C4-2B (cell line): ENCODE data around the gene ZNF609.
"Not testable (repeated sequence)": the region's sequence is repeated elsewhere in the genome, so short reads cannot be mapped to it uniquely, and the experiment has no call there.

Experiments used
- H3K27ac ChIP-seq: fragments of 450-650 bp; 2 replicates; pipeline ENCODE4 v1.5.1; 2017
- ZFX ChIP-seq: fragments of 450-650 bp; IDR thresholded peaks from 2 replicates; pipeline ENCODE4 v1.6.1; 2017
- TF ChIP-seq, protein P1 (sequence below): fragments of 450-650 bp; conservative IDR thresholded peaks from 2 replicates; pipeline ENCODE4 v1.5.1; 2017; ENCODE audit warnings: mild to moderate bottlenecking

ZNF609 gene

DNA sequence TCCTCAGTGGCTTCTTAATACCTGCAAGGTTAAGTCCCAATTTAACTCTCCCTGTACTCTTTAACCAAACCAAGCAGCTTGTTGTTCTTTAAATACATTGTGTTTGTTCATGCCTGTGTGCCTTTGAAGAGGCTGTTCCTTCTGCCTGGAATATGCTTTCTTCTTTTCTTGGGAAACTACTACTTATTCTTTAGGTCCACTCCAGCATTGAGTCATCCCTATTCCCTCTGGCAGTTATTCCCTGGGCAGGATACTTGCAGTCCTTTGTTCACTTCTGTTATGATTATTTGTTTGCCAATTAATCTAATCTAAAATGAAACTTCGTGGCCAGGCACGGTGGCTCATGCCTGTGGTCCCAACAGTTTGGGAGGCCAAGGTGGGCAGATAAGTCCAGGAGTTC, 139.3 kb downstream of the ZNF609 start:
- TF ChIP-seq, protein P1, sequence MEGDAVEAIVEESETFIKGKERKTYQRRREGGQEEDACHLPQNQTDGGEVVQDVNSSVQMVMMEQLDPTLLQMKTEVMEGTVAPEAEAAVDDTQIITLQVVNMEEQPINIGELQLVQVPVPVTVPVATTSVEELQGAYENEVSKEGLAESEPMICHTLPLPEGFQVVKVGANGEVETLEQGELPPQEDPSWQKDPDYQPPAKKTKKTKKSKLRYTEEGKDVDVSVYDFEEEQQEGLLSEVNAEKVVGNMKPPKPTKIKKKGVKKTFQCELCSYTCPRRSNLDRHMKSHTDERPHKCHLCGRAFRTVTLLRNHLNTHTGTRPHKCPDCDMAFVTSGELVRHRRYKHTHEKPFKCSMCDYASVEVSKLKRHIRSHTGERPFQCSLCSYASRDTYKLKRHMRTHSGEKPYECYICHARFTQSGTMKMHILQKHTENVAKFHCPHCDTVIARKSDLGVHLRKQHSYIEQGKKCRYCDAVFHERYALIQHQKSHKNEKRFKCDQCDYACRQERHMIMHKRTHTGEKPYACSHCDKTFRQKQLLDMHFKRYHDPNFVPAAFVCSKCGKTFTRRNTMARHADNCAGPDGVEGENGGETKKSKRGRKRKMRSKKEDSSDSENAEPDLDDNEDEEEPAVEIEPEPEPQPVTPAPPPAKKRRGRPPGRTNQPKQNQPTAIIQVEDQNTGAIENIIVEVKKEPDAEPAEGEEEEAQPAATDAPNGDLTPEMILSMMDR: no peak
- no peak for TF ChIP-seq ZFX
- no peak overlapping the region for H3K27ac ChIP-seq

DNA sequence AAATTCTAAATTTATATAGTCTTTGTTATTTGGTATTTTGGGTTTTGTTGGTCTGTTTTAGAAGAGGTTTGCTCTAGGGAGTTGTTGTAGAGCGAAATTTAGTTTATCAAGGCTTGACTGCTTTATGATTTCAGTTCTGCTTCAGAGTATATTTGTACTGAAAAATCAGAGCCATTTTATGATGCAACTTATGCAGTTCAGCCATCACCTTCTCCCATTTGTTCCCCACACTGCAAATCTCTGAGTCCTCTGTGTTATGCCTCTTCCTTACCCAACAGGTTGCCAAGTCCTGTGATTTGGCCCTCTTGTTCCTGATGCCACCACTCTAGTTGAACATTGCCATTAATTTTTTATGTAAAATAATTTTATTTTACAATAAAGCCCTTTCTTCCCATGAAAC, 140.4 kb downstream of the ZNF609 start:
- H3K27ac ChIP-seq: no peak overlapping the region

DNA sequence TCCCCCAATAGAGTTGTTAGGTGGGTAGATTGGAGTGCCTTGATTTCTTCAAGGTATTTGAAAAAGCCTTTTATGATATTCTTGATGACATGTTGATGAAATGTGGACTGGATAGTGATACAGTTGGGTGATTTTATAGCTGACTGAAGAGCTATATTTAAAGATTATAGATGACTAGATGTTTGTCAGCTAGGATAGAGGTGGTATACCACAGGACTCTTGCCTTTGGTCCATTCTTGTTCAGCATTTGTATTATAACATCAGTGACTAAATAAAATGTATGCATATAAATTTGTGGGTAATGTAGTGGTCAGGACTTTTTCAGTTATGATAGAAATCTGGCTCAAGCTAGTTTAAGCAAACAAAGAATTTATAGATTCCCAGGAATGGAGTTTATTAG, 143.9 kb downstream of the ZNF609 start:
- no peak overlapping the region for H3K27ac ChIP-seq
- TF ChIP-seq, protein P1: no peak
- TF ChIP-seq ZFX: no peak

More for the DNA sequence above, 140.4 kb downstream of the ZNF609 start:
- no peak for TF ChIP-seq ZFX
- TF ChIP-seq, protein P1: no peak

DNA sequence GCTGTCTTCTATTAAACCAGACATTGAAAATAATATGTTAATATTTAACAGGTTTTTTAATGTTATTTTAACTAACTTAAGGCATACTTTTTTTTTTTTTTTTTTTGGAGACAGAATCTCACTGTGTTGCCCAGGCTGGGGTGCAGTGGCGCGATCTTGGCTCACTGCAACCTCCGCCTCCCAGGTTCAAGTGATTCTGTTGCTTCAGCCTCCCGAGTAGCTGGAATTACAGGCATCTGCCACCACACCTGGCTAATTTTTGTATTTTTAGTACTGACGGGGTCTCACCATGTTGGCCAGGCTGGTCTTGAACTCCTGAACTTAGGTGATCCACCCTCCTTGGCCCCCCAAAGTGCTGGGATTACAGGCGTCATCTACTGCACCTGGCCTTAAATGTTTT, 147.0 kb downstream of the ZNF609 start:
- H3K27ac ChIP-seq: not testable (repeated sequence)

DNA sequence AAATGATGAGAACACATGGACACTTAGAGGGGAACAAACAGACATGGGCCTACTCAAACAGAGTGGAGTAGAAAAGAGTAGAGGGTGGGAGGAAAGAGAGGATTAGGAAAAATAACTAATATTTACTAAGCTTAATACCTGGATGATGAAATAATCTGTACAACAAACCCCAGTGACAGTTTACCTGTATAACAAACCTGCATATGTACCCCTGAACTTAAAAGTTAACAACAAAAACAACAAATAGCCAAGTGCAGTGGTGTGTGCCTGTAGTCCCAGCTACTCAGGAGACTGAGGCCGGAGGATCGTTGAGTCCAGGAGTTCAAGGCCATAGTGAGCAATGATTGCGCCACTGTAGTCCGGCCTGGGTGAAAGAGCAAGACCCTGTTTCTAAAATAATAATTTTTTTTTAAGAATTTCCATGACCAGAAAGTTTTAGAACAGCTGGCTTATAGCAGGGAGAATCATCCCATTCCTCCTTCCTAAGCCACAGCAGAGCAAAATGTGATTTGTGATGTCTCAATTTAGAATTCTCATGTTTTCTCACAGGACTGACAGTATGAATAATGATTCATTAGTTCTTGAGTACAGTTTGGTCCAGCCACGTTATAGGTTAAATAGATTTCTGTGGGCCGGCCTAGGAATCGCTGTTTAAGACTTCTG, 150.0 kb downstream of the ZNF609 start:
- no peak overlapping the region for H3K27ac ChIP-seq
- TF ChIP-seq, protein P1: no peak

DNA sequence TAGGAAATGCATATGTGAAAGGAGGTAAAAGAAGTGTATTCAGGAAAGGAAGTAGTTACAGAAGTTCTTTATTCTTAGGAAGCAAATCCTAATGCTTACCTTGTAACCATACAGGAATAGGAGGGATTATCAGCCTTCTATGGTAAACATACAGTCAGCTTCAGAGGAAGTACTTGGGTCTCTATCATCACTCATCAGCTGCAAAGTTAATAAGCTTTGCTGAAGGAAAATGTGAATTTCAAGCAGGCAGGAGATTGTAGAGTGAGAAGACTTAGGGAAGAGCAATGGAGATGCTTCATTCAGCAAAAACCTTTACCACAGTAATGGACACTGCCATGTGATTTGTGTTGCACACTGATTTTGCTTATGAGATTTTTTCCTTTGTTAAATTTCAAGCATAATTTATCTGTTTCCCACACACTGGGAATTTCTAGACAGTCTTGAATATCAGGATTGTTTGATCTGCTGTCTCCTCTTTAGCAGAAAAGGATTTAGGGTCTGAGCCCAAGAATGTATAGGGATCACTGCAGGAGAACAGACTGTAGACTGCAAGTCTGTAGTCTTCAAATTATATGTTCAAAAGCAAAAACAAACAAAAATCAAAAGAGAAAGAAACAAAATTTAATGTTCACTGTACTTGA, 150.8 kb downstream of the ZNF609 start:
- TF ChIP-seq, protein P1: no peak
- no peak for TF ChIP-seq ZFX
- no peak overlapping the region for H3K27ac ChIP-seq

DNA sequence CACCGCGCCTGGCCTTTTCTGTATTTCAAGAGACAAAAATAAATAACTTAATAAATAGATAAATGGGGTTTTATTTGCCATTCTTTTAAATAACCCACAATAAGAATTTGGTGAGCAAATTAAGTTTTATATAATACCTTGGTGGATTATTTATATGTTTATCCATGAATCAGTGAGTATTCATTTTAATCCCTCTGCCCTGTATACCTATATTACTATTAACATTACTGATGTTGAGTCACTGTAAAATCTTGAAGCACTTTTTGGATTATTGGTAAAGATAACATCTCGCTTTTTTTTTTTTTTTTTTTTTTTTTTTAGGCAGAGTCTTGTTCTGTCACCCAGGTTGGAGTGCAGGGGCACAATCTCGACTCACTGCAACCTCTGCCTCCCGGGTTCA, 154.1 kb downstream of the ZNF609 start:
- TF ChIP-seq, protein P1: no peak
- no peak for TF ChIP-seq ZFX
- no peak overlapping the region for H3K27ac ChIP-seq

DNA sequence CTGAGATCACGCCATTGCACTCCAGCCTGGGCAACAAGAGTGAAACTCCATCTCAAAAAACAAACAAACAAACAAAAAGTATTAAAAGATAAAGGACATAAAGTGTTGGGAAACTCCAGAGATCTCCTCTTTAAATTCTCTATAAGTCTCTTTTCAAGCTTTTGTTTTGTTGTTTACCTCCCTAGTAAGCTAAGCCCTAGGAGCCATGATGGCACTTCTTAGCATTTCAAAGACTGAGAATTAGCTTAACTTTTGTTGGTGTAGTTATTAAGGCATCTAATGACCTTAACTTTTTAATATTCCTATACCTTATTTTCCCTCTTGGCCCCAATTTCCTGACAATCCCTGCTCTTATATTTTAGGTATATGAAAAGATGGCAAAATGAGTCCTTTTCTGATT, 157.3 kb downstream of the ZNF609 start:
- H3K27ac ChIP-seq: no peak overlapping the region
- TF ChIP-seq, protein P1: no peak
- no peak for TF ChIP-seq ZFX
